Large intestine (tissue), 3 donors: Measurements from ENCODE around the gene DDX55. TPM values are rescaled to one million over a fixed set of nuclear protein-coding genes. Genes with fewer than 3 reads are reported as not detected.
A peak's percentile ranks its signal among the peaks of the same experiment; 100 is the strongest.
"Not testable (repeated sequence)": the region's sequence is repeated elsewhere in the genome, so short reads cannot be mapped to it uniquely, and the experiment has no call there.

Source experiments
- DNase-seq, 2 donors: peaks; one replicate each; pipeline versions ENCODE4 v3.0.0 to v3.0.0-alpha.2; 2013
- H3K27ac ChIP-seq: one replicate; pipeline ENCODE4 v1.5.1; 2013; ENCODE audit warnings: low read length
- H3K27me3 ChIP-seq: 2 replicates; pipeline ENCODE4 v1.6.1; 2013; ENCODE audit warnings: low read length; ENCODE audit not compliant: control insufficient read depth, insufficient read depth
- H3K36me3 ChIP-seq: 2 replicates; pipeline ENCODE4 v1.6.1; 2013; ENCODE audit warnings: low read length; ENCODE audit not compliant: control insufficient read depth, insufficient read depth
- H3K4me1 ChIP-seq: one replicate; pipeline ENCODE4 v1.6.1; 2013; ENCODE audit warnings: low read length; ENCODE audit not compliant: control insufficient read depth, insufficient read depth
- H3K4me3 ChIP-seq: one replicate; pipeline ENCODE4 v1.5.1; 2013; ENCODE audit warnings: low read length
- H3K9me3 ChIP-seq: one replicate; pipeline ENCODE4 v1.6.1; 2013; ENCODE audit warnings: mild to moderate bottlenecking, low read depth, low read length, moderate library complexity; ENCODE audit not compliant: control insufficient read depth
- WGBS: methylation state at CpG from one replicate; pipeline ENCODE4 v1.1.5; 2013; ENCODE audit warnings: low lambda C conversion rate; ENCODE audit not compliant: insufficient coverage; 5-methylcytosine and 5-hydroxymethylcytosine counted together
- polyA plus RNA-seq: library from polyadenylated mRNA; unstranded; fragments of 120-200 nt; gene quantifications from one replicate; pipeline ENCODE4 v1.2.1, GENCODE V29; 2013

DDX55 gene
- polyA plus RNA-seq, 1 donor = 37.9 TPM

DNA sequence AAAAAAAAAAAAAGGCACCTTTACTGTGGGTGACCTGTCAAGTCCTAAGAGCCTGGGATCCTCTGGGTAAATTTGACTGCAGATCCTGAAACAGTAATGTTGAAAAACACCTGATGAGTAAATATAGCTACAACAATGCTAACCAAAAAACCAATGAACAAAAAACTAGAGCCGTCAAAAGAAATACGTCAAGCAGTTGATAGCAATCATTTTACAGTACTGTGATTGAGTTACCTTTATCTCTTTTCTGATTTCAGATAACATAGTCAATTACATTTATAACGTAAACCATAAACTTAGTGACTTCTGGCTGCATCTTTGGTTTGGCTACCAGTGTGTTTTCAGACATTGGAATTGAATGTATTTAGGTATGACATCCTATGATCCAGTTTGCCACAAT lies 23.7 kb upstream of the DDX55 start:
- Histone ChIP-seq H3K4me3 (no peak overlapping the region), H3K9me3 (no peaks in the 10 kb centered on the region), H3K27ac (no peak overlapping the region), H3K27me3 (no peaks in the 10 kb centered on the region), H3K36me3 (peaks cover 7% of the 10 kb centered on the region), H3K4me1 (no peaks in the 10 kb centered on the region)
- no peak for DNase-seq
- no CpG with 5 or more reads among the region's 3 CpGs for WGBS

DNA sequence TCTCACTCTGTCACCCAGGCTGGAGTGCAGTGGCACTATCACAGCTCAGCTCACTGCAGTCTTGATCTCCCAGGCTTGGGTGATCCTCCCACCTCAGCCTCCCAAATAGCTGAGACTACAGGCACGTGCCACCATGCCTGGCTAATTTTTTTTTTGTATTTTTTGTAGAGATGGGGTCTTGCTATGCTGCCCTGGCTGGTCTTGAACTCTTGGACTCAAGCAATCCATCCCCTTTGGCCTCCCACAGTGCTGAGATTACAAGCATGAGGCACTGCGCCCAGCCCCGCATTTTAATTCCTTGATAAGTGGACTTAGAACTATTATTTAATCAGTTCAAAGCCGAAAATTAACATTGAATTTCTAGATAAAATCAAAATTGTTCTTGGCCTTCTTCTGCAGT lies 23.1 kb upstream of the DDX55 start:
- not testable (repeated sequence) for H3K27me3 ChIP-seq, H3K9me3 ChIP-seq, H3K4me3 ChIP-seq, H3K4me1 ChIP-seq, H3K27ac ChIP-seq, H3K36me3 ChIP-seq, DNase-seq
- WGBS = 100% methylated on average over 1 of the region's 4 CpGs

DNA sequence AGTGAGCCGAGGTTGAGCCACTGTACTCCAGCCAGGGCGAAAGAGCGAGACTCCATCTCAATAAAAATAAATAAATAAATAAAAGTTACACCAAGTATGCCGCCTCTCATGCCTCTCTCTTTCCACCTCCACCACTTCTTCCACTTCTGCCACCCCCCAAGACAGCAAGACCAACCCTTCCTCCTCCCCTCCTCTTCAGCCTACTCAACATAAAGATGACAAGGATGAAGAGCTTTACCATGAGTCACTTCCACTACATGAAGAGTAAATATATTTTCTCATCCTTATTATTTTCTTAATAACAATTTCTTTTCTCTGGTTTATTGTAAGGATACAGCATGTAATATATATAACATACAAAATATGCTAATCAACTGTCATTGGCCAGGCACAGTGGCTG lies 21.1 kb upstream of the DDX55 start:
- Histone ChIP-seq H3K36me3 (peaks cover 7% of the 10 kb centered on the region), H3K27me3 (no peaks in the 10 kb centered on the region), H3K4me3 (no peak overlapping the region), H3K9me3 (no peaks in the 10 kb centered on the region), H3K27ac (no peak overlapping the region), H3K4me1 (no peaks in the 10 kb centered on the region)
- DNase-seq = no peak
- WGBS = 94% methylated on average over 3 of the region's 4 CpGs

DNA sequence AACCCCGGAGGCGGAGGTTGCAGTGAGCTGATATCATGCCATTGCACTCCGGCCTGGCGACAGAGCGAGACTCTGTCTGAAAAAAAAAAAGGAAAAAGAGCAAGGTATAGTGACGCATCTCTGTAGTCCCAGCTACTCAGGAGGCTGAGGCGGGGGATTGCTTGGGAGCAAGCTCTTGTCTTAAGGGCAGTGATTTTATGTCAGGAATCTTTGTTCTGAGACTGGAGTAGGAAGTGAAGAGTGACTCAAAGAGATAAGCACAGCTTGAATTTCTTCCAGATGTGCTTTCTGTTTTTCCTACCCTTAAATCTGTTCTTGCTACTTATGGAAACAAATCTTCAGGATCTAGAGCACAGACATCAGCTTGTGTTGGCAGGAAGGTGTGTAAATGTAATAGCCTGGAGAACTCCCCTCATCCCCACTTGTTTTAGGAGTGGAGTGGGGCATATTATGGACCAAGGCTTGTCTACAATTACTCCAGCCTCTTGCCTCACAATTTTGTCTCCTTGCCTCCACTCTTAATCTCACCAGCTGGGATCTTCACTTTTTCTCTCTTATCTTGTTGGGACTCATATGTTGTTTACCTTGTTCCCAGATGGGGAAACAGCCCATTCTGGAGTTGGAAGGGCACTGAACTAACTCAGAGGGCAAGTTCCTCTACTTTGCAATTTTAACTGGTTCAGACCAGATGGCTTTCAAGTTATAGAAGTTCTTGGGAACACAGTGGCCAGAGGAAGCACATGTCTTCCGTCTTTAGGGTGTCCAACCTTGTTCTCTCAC lies 10.0 kb upstream of the DDX55 start:
- no peaks in the 10 kb centered on the region for H3K9me3 ChIP-seq
- no peak for DNase-seq
- H3K36me3 ChIP-seq = peaks cover 78% of the 10 kb centered on the region
- no peak overlapping the region for H3K27ac ChIP-seq
- no peak overlapping the region for H3K4me3 ChIP-seq
- WGBS = 100% methylated on average over 1 of the region's 8 CpGs
- H3K27me3 ChIP-seq = no peaks in the 10 kb centered on the region
- H3K4me1 ChIP-seq = no peaks in the 10 kb centered on the region

DNA sequence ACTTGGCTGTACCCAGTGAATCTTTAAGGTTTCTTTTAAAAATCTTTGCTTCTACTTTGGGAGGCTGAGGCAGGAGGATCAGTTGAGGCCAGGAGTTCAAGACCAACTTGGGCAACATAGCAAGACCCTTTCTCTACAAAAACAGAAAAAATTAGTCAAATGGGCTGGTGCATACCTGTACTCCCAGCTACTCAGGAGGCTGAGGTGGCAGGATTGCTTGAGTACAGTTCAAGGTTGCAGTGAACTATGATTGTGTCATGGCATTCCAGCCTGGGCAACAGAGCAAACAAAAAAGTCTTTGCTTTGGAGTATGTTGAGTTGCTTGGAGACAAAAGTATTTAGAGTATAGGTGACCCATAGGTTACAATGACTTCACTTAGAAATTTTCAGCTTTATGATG lies 6.2 kb upstream of the DDX55 start:
- no peak overlapping the region for H3K4me3 ChIP-seq
- no peaks in the 10 kb centered on the region for H3K9me3 ChIP-seq
- H3K27me3 ChIP-seq = no peaks in the 10 kb centered on the region
- no peaks in the 10 kb centered on the region for H3K4me1 ChIP-seq
- H3K27ac ChIP-seq = no peak overlapping the region
- no peak for DNase-seq
- H3K36me3 ChIP-seq = peaks cover 57% of the 10 kb centered on the region

DNA sequence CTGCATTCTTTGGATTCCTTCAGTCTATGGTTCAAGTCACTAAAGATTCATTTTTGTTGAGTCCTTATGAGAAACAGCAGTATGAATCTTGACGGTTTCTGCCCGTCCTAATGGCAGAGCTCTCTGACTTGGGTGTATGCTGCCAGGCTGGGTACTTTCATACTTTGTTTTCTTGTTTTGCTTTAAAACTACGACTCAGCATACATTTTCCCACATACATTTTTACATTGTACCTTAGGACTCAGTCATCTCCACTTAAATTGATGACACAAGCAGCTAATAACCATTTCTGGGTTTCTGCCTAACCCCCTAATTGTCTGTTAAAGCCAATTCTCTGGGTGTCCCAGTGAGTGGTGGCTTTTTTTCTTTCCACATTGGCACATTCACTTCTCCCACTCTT lies 4.8 kb upstream of the DDX55 start:
- Histone ChIP-seq H3K36me3 (peaks cover 47% of the 10 kb centered on the region), H3K4me1 (no peaks in the 10 kb centered on the region), H3K9me3 (no peaks in the 10 kb centered on the region), H3K4me3 (no peak overlapping the region), H3K27ac (no peak overlapping the region), H3K27me3 (no peaks in the 10 kb centered on the region)
- no peak for DNase-seq
- WGBS = 100% methylated on average over 2 of the region's 3 CpGs

DNA sequence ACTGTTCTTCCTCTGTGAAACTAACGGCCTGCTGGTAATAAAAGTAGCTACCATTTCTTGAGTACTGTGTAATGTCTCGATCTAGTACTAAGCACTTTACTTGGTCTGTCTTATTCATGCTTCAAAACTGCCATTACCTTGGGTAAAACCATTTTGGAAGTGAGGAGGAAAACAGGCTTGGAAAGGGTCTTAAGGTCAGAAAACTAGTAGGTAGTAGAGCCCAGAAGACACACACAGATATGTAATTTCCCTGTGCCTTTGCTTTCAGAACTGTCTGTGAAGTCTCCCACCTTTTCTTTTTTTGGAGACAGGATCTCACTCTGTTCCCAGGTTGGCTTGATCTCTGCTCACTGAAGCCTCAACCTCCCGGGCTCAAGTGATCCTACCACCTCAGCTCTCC lies 3.4 kb upstream of the DDX55 start:
- DNase-seq = no peak
- 80% methylated on average over 1 of the region's 3 CpGs for WGBS
- peaks cover 33% of the 10 kb centered on the region for H3K36me3 ChIP-seq
- H3K27me3 ChIP-seq = no peaks in the 10 kb centered on the region
- no peak overlapping the region for H3K27ac ChIP-seq
- no peak overlapping the region for H3K4me3 ChIP-seq
- H3K9me3 ChIP-seq = no peaks in the 10 kb centered on the region
- H3K4me1 ChIP-seq = peaks cover 3% of the 10 kb centered on the region

DNA sequence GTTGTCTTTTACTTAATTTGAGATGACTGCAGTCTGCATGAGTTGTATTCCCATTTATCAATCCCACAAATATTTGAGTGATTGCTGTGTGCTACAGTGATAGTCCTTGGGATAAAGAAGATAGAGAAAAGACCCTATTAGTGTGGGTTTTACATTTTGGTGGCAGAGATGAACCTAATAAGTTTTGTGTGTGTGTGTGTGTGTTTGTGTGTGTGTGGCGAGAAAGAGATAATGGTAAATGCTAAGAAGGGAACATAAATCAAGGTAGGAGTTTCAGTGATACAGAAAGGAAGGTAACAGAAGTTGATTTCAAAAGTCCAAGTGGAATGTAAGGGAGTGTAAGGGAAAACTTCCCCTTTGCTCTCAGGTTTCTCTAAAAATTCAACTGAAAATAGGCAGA lies 2.6 kb upstream of the DDX55 start:
- Histone ChIP-seq H3K27ac (no peak overlapping the region), H3K4me1 (peaks cover 3% of the 10 kb centered on the region), H3K4me3 (no peak overlapping the region), H3K27me3 (no peaks in the 10 kb centered on the region), H3K9me3 (no peaks in the 10 kb centered on the region), H3K36me3 (peaks cover 28% of the 10 kb centered on the region)
- WGBS = 100% methylated on average over 1 of the region's 1 CpG
- DNase-seq = no peak

DNA sequence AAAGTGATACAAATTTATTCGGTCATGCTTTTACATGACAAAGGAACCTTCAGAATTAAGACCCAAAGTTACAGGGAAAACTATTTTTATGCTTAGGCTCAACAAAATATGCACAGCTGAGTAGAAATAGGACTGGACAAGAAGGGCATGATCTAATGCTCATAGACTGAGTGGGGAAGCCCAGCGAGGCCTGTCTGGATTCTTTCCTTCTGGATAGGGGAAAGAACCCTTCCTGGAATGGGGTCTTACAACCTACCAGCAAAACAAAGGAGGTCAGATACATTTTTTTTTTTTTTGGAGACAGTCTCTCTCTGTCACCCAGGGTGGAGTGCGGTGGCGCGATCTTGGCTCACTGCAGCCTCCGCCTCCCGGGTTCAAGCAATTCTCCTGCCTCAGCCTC lies 2.2 kb upstream of the DDX55 start:
- no peak for DNase-seq
- Histone ChIP-seq H3K4me3 (no peak overlapping the region), H3K36me3 (peaks cover 24% of the 10 kb centered on the region), H3K9me3 (no peaks in the 10 kb centered on the region), H3K27me3 (no peaks in the 10 kb centered on the region), H3K4me1 (peaks cover 3% of the 10 kb centered on the region), H3K27ac (no peak overlapping the region)
- 100% methylated on average over 1 of the region's 7 CpGs for WGBS

DNA sequence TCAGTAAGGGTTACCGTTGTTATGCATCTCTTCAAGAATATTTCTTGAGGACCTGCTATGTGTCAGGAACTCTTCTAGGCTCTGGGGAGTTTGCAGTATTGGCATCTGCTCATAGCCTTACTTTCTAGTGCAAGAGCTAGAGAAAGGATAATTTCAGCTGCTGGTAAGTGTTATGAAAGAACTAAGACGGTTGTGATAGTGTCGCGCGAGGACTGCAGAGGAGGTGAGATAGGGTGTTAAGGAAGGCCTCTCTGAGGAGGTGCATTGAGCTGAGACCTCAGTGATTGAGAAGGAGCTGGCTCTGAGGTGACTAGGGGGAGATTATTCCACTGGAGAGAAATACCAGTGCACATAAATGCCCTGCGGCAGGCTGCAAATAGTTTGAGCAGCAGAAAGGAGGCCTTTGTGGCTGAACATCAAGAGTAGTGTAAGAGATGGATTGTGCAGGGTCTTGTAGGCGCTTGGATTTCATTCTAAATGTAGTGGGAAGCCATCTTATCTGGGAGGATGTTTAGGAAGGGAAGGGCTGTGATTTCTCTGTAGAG lies 824 bp downstream of the DDX55 start:
- peak in 1 of 2 donors; percentile 31 for DNase-seq
- H3K4me1 ChIP-seq = peaks cover 3% of the 10 kb centered on the region
- H3K36me3 ChIP-seq = peaks cover 29% of the 10 kb centered on the region
- WGBS = no CpG with 5 or more reads among the region's 7 CpGs
- H3K27ac ChIP-seq = no peak overlapping the region
- H3K4me3 ChIP-seq = peak overlapping the region; percentile 83
- H3K27me3 ChIP-seq = no peaks in the 10 kb centered on the region
- no peaks in the 10 kb centered on the region for H3K9me3 ChIP-seq

DNA sequence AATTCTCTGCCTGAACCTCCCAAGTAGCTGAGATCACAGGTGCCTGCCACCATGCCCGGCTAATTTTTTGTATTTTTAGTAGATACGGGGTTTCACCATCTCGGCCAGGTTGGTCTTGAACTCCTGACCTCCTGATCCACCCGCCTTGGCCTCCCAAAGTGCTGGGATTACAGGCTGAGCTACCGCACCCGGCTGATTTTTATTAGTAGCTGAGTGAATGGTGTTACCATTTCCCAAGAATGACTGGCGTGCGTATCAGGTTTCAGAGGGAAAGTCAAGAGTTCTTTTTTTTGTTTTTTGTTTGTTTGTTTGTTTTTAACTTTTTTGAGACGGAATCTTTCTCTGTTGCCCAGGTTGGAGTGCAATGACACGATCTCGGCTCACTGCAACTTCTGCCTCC lies 1.6 kb downstream of the DDX55 start:
- not testable (repeated sequence) for DNase-seq, H3K4me1 ChIP-seq, H3K27me3 ChIP-seq, H3K27ac ChIP-seq, H3K4me3 ChIP-seq, H3K9me3 ChIP-seq
- WGBS = no CpG with 5 or more reads among the region's 11 CpGs
- peaks cover 35% of the 10 kb centered on the region for H3K36me3 ChIP-seq
